Mucosa of rectum (tissue), 2 donors: ENCODE results near the gene PCYT2.

ENCODE experiments used
- H3K27ac ChIP-seq, 2 donors: one replicate each; pipeline ENCODE4 v1.7.0; 2013; ENCODE audit warnings: inconsistent platforms in 2 of 2, low read depth in 2 of 2, low read length in 2 of 2
- H3K27me3 ChIP-seq, 2 donors: one replicate each; pipeline ENCODE4 v1.7.0; 2013; ENCODE audit warnings: low read length in 2 of 2; ENCODE audit not compliant: control insufficient read depth in 2 of 2, insufficient read depth in 2 of 2
- H3K36me3 ChIP-seq, 2 donors: one replicate each; pipeline ENCODE4 v1.7.0; 2013; ENCODE audit warnings: low read length in 2 of 2; ENCODE audit not compliant: control insufficient read depth in 2 of 2, insufficient read depth in 2 of 2
- H3K4me1 ChIP-seq, 2 donors: one replicate each; pipeline ENCODE4 v1.7.0; 2013; ENCODE audit warnings: low read length in 2 of 2, mild to moderate bottlenecking in 1 of 2; ENCODE audit not compliant: control insufficient read depth in 2 of 2, insufficient read depth in 2 of 2
- H3K4me3 ChIP-seq, 2 donors: one replicate each; pipeline ENCODE4 v1.7.0; 2013; ENCODE audit warnings: low read length in 2 of 2
- H3K9ac ChIP-seq, 2 donors: one replicate each; pipeline ENCODE4 v1.7.0; 2013; ENCODE audit warnings: low read length in 2 of 2, low read depth in 1 of 2, mild to moderate bottlenecking in 1 of 2
- H3K9me3 ChIP-seq, 2 donors: one replicate each; pipeline ENCODE4 v1.7.0; 2013; ENCODE audit warnings: low read length in 2 of 2; ENCODE audit not compliant: control insufficient read depth in 2 of 2
- donor health status: healthy.
- donor health status: Normal muscosa, but diverticular disease.

Gene PCYT2

GRCh38 chr17:81860756-81861568, 50.2 kb downstream of the PCYT2 start:
- peak overlapping the region; percentile 84 to 91 for H3K4me3 ChIP-seq
- H3K9ac ChIP-seq: peak overlapping the region; percentile 97 to 98
- H3K27ac ChIP-seq: peak overlapping the region; percentile 96 to 99
- H3K9me3 ChIP-seq: no peaks in the 10 kb centered on the region
- peaks cover 48 to 50% of the 10 kb centered on the region in 2 donors for H3K4me1 ChIP-seq
- H3K27me3 ChIP-seq: no peaks in the 10 kb centered on the region
- peaks cover 13 to 23% of the 10 kb centered on the region in 2 donors for H3K36me3 ChIP-seq

GRCh38 chr17:81859906-81860755, 51.1 kb downstream of the PCYT2 start, which contains the start of gene P4HB:
P4HB (minus strand) TSS chr17:81860535; CDS start chr17:81860471, 64 bp downstream.
- H3K4me3 ChIP-seq: peak within 1 kb of the TSS; percentile 84 to 96
- H3K9ac ChIP-seq: peak within 1 kb of the TSS; percentile 97 to 98
- no peaks in the 10 kb centered on the region for H3K9me3 ChIP-seq
- peaks cover 22 to 32% of the 10 kb centered on the region in 2 donors for H3K36me3 ChIP-seq
- H3K4me1 ChIP-seq: peaks cover 41 to 42% of the 10 kb centered on the region in 2 donors
- no peaks in the 10 kb centered on the region for H3K27me3 ChIP-seq
- peak within 1 kb of the TSS; percentile 96 to 99 for H3K27ac ChIP-seq

- H3K9me3 ChIP-seq: no peaks in the 10 kb centered on the region
- H3K9ac ChIP-seq: peak overlapping the region; percentile 93 to 96
- peak overlapping the region; percentile 74 to 96 for H3K4me3 ChIP-seq
- peaks cover 36 to 37% of the 10 kb centered on the region in 2 donors for H3K4me1 ChIP-seq
- H3K27me3 ChIP-seq: no peaks in the 10 kb centered on the region
- peaks cover 29 to 39% of the 10 kb centered on the region in 2 donors for H3K36me3 ChIP-seq
- H3K27ac ChIP-seq: peak overlapping the region; percentile 93 to 94
Measured at GRCh38 chr17:81858967-81859905, 52.0 kb downstream of the PCYT2 start.

GRCh38 chr17:81858170-81858966, 52.8 kb downstream of the PCYT2 start:
- no peak overlapping the region for H3K27ac ChIP-seq

GRCh38 chr17:81854974-81855774, 56.0 kb downstream of the PCYT2 start:
- Histone ChIP-seq H3K4me3 (no peak overlapping the region), H3K9me3 (no peaks in the 10 kb centered on the region), H3K27ac (no peak overlapping the region), H3K4me1 (peaks cover 15 to 21% of the 10 kb centered on the region in 2 donors), H3K36me3 (peaks cover 52 to 64% of the 10 kb centered on the region in 2 donors), H3K9ac (no peak overlapping the region), H3K27me3 (no peaks in the 10 kb centered on the region)

More at GRCh38 chr17:81858170-81858966, 52.8 kb downstream of the PCYT2 start:
- H3K27me3 ChIP-seq: no peaks in the 10 kb centered on the region
- peaks cover 32 to 48% of the 10 kb centered on the region in 2 donors for H3K36me3 ChIP-seq
- peak overlapping the region; percentile 74 to 96 for H3K4me3 ChIP-seq
- H3K4me1 ChIP-seq: peaks cover 31 to 32% of the 10 kb centered on the region in 2 donors
- no peaks in the 10 kb centered on the region for H3K9me3 ChIP-seq
- H3K9ac ChIP-seq: peak overlapping the region; percentile 93 to 96

DNA sequence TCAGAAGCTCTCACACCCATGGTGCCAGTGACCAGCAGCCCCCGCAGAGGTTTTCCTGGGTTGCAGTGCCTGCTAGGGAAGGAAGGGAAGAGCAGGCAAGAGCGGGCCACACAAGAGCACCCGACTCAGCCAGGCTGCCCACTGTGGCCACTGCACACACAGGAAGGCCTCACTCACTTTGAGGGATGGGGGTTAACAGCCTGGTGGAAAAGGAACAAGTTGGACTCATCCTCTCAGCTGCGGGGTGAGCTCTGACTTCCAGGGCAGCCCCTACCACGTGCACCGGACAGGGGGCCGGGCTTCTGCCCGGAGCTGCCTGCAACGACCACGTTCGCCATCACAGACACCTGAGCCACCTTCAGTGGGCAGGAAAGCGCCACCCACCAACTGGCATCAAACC, 59.0 kb downstream of the PCYT2 start:
- H3K4me1 ChIP-seq: no peaks in the 10 kb centered on the region
- no peak overlapping the region for H3K9ac ChIP-seq
- H3K36me3 ChIP-seq: peaks cover 48 to 55% of the 10 kb centered on the region in 2 donors
- H3K27ac ChIP-seq: no peak overlapping the region
- H3K9me3 ChIP-seq: no peaks in the 10 kb centered on the region
- no peak overlapping the region for H3K4me3 ChIP-seq
- H3K27me3 ChIP-seq: no peaks in the 10 kb centered on the region

- Histone ChIP-seq H3K4me3 (no peak overlapping the region), H3K27ac (no peak overlapping the region), H3K36me3 (peaks cover 56 to 60% of the 10 kb centered on the region in 2 donors), H3K9me3 (no peaks in the 10 kb centered on the region), H3K9ac (no peak overlapping the region), H3K27me3 (no peaks in the 10 kb centered on the region), H3K4me1 (no peaks in the 10 kb centered on the region)
Measured at GRCh38 chr17:81851423-81851822, 59.8 kb downstream of the PCYT2 start.
